ENCODE measurements around the gene BIRC3. TPM values are rescaled to one million over a fixed set of nuclear protein-coding genes. Genes with fewer than 3 reads are reported as not detected.

The BIRC3 gene
- total RNA-seq, 1 donor from 2014 or later: 0.36 TPM

DNA sequence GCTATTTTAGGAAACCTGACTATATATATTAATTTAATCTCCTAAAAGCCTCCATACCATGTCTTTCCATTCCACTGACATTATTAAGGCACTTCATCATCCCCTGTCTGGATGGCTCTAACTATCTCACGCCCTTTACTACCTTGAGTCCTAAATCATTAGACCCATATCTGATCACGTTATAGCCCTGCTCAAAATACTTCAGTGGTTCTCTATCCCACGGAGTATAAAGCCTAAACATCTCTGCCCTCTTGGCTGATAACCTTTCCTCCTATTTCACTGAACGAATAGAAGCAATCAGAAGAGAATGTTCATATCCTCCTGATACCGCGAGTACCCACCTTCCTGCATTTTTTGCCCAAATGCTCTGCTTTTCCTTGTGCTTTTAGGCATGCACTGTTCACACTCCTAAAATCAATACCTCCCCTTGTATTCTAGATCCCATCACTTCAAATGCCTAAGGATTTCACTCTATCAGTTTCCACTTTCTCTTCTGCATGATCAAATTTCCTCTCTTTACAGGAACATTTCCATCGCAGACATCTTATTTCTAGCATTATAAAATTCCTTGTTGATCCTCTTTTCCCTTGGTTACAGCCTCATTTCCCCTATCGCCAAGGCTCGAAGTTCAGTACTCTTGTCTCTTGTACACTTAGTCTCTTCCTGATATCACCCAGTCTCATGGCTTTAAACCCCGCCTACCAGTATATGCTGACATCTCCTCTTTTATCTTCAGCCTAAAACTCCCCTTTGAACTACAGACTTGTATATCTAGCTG, 45.0 kb upstream of the BIRC3 start:
- peaks cover 4% of the 10 kb centered on the region for H3K27me3 Mint-ChIP-seq
- TF ChIP-seq, protein P1, sequence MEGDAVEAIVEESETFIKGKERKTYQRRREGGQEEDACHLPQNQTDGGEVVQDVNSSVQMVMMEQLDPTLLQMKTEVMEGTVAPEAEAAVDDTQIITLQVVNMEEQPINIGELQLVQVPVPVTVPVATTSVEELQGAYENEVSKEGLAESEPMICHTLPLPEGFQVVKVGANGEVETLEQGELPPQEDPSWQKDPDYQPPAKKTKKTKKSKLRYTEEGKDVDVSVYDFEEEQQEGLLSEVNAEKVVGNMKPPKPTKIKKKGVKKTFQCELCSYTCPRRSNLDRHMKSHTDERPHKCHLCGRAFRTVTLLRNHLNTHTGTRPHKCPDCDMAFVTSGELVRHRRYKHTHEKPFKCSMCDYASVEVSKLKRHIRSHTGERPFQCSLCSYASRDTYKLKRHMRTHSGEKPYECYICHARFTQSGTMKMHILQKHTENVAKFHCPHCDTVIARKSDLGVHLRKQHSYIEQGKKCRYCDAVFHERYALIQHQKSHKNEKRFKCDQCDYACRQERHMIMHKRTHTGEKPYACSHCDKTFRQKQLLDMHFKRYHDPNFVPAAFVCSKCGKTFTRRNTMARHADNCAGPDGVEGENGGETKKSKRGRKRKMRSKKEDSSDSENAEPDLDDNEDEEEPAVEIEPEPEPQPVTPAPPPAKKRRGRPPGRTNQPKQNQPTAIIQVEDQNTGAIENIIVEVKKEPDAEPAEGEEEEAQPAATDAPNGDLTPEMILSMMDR (IDR thresholded peaks at IDR 0.05; ENCODE audit: unreplicated experiment): no peak
- no peak for DNase-seq (ENCODE audit: low spot score, unreplicated experiment)
- H3K27ac Mint-ChIP-seq: peak overlapping the region; percentile 64
- no peaks in the 10 kb centered on the region for H3K9me3 Mint-ChIP-seq (ENCODE audit: low read depth)
- H3K4me3 Mint-ChIP-seq (ENCODE audit: low read depth): no peak overlapping the region
- peaks cover 54% of the 10 kb centered on the region for H3K4me1 Mint-ChIP-seq (ENCODE audit: low read depth)
- no peaks in the 10 kb centered on the region for H3K36me3 Mint-ChIP-seq (ENCODE audit: insufficient read depth)

DNA sequence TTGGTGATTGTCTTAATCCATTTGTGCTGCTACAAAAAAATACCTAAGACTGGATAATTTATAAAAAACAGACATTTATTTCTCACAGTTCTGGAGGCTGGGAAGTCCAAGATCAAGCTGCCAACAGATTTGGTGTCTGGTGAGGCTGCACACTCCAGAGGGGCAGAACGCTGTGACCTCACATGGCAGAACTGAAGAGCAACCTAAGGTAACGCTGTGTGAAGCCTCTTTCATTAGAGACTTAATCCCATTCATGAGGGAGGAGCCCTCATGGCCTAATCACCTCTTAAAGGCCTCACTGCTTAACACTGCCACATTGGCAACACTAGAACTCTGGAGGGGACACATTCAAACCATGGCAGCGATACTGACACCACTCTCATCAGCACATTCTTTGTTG, 42.7 kb upstream of the BIRC3 start:
- TF ChIP-seq, protein P1 (IDR thresholded peaks at IDR 0.05; ENCODE audit: unreplicated experiment): no peak
- H3K4me1 Mint-ChIP-seq (ENCODE audit: low read depth): peaks cover 42% of the 10 kb centered on the region
- no peak overlapping the region for H3K4me3 Mint-ChIP-seq (ENCODE audit: low read depth)
- H3K36me3 Mint-ChIP-seq (ENCODE audit: insufficient read depth): no peaks in the 10 kb centered on the region
- H3K27me3 Mint-ChIP-seq: no peaks in the 10 kb centered on the region
- H3K9me3 Mint-ChIP-seq (ENCODE audit: low read depth): no peaks in the 10 kb centered on the region
- DNase-seq (ENCODE audit: low spot score, unreplicated experiment): no peak
- no peak overlapping the region for H3K27ac Mint-ChIP-seq

DNA sequence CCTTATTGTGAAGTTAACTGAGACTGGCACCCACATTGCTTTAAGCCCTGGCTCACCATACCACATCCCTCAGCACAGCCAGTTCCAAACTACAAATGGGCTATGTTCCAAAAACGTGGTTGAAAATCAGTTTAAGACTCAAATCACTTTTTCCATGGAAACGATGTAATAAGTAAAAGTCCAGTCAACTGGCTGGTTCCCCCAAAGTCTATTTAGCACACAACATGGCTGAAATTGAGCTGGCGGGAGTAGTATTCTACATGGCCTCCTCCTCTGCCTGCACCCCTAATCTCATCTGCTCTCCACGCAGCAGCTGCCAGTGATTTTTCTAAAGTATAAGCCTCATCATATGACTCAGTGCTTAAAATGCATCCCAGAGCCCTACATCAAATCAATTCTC, 40.9 kb upstream of the BIRC3 start:
- Mint-ChIP-seq H3K4me1 (ENCODE audit: low read depth) (peaks cover 46% of the 10 kb centered on the region), H3K36me3 (ENCODE audit: insufficient read depth) (no peaks in the 10 kb centered on the region), H3K9me3 (ENCODE audit: low read depth) (no peaks in the 10 kb centered on the region), H3K27me3 (no peaks in the 10 kb centered on the region), H3K4me3 (ENCODE audit: low read depth) (no peak overlapping the region), H3K27ac (peak overlapping the region; percentile 71)
- TF ChIP-seq, protein P1 (IDR thresholded peaks at IDR 0.05; ENCODE audit: unreplicated experiment): no peak
- no peak for DNase-seq (ENCODE audit: low spot score, unreplicated experiment)

DNA sequence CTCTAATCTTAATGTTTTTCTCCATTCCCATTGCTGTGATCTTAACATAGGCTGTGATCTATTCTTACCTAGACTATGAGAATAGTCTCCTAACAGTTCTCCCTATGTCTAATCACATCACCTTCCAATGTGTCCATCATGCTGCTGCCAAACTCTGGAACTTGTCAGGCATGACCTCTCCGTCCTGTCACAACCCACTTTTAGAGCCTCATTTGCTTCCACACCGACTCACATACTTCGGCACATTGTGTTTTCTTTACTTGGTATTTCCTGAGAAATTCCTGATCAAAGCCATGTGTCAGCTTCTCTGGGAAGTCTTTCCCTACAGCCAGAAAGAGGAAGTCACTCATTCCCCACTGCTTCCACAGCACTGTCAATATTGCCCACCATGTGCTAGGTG, 40.5 kb upstream of the BIRC3 start:
- peak overlapping the region; percentile 71 for H3K27ac Mint-ChIP-seq

DNA sequence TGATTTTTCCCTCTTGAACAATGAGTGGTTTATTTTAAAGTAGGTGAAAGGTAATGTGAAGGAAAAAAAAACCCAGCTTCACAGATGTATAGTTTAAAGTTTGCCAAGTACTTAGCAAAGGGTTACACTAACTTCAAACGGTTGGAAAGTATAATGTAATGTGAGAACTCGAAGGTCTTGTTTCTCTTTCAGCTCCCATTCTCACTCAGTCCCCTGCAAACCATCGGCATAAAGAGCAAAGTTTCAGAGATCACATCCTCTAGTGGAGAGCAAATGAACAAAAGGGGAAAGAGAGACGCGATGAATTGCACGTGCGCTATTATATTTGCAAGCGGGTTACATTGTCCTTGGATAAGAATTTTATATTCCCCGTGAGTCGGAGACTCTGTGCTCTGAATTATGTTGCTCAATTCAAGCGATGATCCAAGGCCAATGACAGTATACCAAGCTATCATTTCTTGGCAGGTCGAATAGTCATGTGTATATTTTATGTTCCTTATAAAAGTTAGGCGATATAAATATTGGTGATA, 37.6 kb upstream of the BIRC3 start:
- H3K27me3 Mint-ChIP-seq: no peaks in the 10 kb centered on the region
- no peak for DNase-seq (ENCODE audit: low spot score, unreplicated experiment)
- H3K4me1 Mint-ChIP-seq (ENCODE audit: low read depth): peaks cover 36% of the 10 kb centered on the region
- H3K4me3 Mint-ChIP-seq (ENCODE audit: low read depth): peak overlapping the region; percentile 12
- H3K36me3 Mint-ChIP-seq (ENCODE audit: insufficient read depth): no peaks in the 10 kb centered on the region
- TF ChIP-seq, protein P1 (IDR thresholded peaks at IDR 0.05; ENCODE audit: unreplicated experiment): no peak
- peak overlapping the region; percentile 92 for H3K27ac Mint-ChIP-seq
- H3K9me3 Mint-ChIP-seq (ENCODE audit: low read depth): no peaks in the 10 kb centered on the region

More for the DNA sequence above, 40.5 kb upstream of the BIRC3 start:
- DNase-seq (ENCODE audit: low spot score, unreplicated experiment): no peak
- Mint-ChIP-seq H3K9me3 (ENCODE audit: low read depth) (no peaks in the 10 kb centered on the region), H3K27me3 (no peaks in the 10 kb centered on the region), H3K36me3 (ENCODE audit: insufficient read depth) (no peaks in the 10 kb centered on the region), H3K4me3 (ENCODE audit: low read depth) (no peak overlapping the region), H3K4me1 (ENCODE audit: low read depth) (peaks cover 42% of the 10 kb centered on the region)
- TF ChIP-seq, protein P1 (IDR thresholded peaks at IDR 0.05; ENCODE audit: unreplicated experiment): no peak
